WI38 (cell line): ENCODE data around the gene DHX30.
"Not testable (repeated sequence)": the region's sequence is repeated elsewhere in the genome, so short reads cannot be mapped to it uniquely, and the experiment has no call there.

Source experiments
- H3K4me3 ChIP-seq: 2 replicates; pipeline ENCODE4 v1.5.1; 2011; ENCODE audit warnings: low read depth, mild to moderate bottlenecking, control low read depth, low read length
- TF ChIP-seq, protein P1 (sequence below): IDR thresholded peaks from 2 replicates; pipeline ENCODE4 v1.5.1; 2012; ENCODE audit warnings: low read depth, mild to moderate bottlenecking, control low read depth, low read length

The DHX30 gene

DNA sequence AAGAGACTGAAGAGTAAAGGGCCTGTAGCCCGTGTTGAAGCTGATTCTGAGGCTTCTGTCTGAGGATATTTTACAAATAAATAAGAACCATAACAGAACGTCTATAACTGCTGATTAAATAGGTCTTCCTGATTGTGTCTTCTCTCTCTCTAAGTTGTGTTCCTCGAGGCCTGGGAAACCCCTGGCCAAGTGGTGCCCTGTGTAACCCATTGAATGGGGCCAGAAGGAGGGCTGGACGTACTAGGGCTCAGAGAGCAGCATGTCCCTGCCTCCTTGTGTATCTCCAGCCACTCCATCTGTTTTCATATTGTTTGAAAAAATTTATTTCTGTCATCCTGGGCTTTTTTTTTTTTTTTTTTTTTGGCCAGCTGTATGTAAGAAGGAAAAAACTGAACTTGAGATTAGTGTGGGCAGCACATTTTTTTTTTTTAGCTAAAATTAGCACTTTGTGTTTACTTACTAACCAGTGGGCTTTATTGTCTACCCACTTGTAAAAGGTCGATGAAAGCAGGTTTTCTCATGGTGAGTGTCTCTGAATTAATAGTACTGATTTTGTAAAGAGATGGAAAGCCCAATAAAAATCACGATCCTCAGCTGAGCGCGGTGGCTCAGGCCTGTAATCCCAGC lies 10.7 kb downstream of the DHX30 start:
- no peak overlapping the region for H3K4me3 ChIP-seq
- TF ChIP-seq, protein P1, sequence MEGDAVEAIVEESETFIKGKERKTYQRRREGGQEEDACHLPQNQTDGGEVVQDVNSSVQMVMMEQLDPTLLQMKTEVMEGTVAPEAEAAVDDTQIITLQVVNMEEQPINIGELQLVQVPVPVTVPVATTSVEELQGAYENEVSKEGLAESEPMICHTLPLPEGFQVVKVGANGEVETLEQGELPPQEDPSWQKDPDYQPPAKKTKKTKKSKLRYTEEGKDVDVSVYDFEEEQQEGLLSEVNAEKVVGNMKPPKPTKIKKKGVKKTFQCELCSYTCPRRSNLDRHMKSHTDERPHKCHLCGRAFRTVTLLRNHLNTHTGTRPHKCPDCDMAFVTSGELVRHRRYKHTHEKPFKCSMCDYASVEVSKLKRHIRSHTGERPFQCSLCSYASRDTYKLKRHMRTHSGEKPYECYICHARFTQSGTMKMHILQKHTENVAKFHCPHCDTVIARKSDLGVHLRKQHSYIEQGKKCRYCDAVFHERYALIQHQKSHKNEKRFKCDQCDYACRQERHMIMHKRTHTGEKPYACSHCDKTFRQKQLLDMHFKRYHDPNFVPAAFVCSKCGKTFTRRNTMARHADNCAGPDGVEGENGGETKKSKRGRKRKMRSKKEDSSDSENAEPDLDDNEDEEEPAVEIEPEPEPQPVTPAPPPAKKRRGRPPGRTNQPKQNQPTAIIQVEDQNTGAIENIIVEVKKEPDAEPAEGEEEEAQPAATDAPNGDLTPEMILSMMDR: no peak

DNA sequence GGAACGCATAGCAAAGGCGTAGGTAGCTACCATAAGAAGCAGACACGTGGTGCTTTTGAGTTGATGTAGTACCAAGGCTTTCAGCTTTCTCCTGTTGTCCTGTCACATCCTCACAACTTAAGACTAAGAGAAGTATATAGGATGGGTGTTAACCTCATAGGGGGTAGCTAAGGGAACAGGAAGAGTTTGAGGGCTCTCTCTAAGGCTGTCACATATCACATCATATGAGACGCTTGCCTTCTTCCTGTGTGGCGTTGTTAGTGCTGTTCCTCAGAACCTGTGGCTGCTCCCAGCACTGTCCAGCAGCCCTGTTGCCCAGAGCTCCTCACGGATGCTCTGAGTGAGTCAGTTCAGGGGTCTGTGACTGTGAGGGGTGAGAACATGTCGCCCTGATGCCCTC lies 14.7 kb downstream of the DHX30 start:
- no peak overlapping the region for H3K4me3 ChIP-seq
- TF ChIP-seq, protein P1: no peak

DNA sequence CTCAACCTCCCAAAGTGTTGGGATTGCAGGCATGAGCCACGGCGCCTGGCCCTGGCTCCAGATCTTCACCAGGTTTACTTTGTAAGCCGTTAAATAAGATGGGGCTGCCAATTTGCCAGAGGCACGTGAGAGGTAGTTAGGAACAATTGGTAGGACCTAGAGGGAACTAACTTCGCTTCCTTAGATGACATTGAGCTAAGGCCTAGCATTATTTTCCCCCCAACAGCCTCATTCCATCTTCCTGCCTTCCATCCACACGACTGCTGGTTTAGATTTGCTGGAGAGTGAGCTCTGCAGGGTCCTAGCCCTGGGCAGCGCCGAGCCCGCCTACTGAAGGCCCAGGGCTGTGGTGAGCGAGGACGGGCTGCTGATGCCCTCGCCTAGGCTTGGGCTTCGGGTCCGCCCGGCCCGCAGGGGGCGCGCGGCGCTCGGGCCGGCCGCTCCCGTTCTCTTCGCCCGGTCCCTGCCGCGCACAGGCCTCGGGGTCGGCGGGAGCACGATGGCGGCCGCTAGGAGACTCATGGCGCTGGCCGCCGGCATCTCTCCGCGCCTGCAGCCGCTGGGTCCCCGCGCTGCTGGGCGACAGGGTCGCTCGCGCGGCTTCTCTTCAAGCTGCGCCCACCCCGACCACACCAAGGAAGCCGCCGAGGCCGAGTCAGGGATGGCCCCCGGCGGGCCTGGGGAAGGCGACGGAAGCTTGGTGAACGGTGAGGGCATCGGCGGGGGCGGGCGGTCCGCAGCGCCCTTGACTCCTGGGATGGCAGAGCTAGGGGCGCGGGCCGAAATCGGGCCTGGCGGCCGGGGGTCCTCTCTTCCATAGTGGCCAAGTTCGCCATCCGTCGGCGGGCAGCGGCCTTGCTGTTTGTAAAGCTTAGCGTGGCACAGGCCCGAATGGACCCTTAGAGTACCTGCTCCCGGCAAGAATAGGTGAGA lies 21.9 kb downstream of the DHX30 start:
- H3K4me3 ChIP-seq: peak overlapping the region; percentile 94
- TF ChIP-seq, protein P1: peak; percentile 63

DNA sequence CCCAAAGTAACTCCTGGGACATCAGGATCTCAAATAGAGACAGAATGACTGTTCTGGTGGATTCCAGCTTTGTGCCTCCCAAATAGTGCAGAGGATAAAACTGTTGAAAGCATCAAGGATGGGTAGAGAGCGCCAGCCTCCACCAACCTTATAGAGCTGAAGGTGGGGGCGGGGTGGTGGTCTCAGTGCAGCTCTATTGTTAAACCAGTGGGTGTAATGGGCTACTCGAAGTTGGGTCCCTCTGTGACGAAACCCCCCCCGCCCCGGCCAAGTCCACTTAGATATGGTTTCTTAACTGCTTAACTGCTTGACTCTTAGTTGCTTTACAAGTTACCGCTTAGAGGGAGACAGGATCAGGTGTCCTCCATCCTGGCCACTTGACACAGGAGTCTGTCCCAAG lies 22.7 kb downstream of the DHX30 start:
- TF ChIP-seq, protein P1: no peak
- H3K4me3 ChIP-seq: peak overlapping the region; percentile 94

DNA sequence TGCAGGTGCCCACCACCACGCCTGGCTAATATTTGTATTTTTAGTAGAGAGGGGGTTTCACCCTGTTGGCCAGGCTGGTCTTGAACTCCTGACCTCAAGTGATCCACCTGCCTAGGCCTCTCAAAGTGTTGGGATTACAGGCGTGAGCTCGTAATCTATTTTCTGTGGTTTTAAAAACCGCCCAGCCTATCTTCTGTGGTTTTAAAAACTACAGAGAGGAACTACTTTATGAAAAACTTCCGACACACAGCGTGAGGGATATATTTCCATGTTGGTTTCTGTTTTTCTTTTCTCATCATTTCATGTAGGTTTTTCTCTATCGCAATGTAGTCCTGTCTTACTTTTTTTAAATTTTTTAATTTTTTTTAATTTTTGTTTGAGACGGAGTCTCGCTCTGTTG lies 26.5 kb downstream of the DHX30 start:
- H3K4me3 ChIP-seq: not testable (repeated sequence)

DNA sequence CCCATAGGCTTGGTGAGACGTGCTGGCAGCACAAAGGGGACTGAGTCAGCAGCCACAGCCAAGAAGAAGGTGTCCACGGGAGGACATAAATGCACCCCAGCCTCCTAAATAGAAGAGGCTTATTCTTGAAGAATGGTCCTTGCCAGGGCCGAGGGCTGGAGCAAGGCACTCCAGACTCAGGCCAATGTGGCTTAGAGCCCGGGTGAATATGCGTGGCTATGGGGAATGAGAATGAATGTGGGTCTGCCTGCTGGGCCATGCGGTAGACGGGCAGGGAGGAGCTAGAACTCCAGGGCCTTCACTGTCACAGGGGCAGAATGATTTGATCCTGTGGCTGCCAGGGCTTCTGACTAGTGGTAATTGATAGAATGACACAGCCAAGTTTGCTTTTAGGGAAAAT lies 34.0 kb downstream of the DHX30 start:
- TF ChIP-seq, protein P1: no peak
- H3K4me3 ChIP-seq: no peak overlapping the region

DNA sequence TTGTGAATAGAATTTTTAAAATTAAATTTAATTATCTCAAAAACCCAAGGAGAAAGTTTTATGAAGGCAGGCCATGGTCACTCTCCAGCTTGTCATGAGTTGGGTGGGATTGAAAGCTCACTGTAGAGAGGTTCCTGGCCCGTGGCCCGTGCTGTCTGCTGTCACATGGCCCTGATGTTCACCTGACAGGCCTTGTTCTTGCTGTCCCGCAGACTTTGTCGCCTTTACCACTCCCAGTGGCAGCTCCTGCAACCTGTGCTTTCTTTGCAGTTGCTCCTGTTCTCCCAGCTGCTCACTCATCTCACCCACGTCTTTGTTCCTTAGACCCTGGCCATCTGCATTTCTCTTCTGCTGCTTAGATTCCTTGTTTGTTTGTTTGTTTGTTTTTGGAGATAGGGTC lies 35.6 kb downstream of the DHX30 start:
- TF ChIP-seq, protein P1: no peak
- no peak overlapping the region for H3K4me3 ChIP-seq
